ENCODE data around the gene RALA.
"Not testable (repeated sequence)": the region's sequence is repeated elsewhere in the genome, so short reads cannot be mapped to it uniquely, and the experiment has no call there.

Gene RALA

GRCh38 chr7:39645482-39646407 is 22.4 kb downstream of the RALA start:
- no peak for DNase-seq (ENCODE audit: low spot score)

- DNase-seq (ENCODE audit: low spot score): no peak
Observed at GRCh38 chr7:39647816-39648215, 24.4 kb downstream of the RALA start.

GRCh38 chr7:39650676-39651075 is 27.3 kb downstream of the RALA start:
- DNase-seq (ENCODE audit: low spot score): no peak

- no peak for DNase-seq (ENCODE audit: low spot score)
Observed at GRCh38 chr7:39651265-39651664, 27.9 kb downstream of the RALA start.

GRCh38 chr7:39656415-39656814 is 33.0 kb downstream of the RALA start:
- DNase-seq (ENCODE audit: low spot score): no peak

GRCh38 chr7:39659356-39660013 is 36.1 kb downstream of the RALA start:
- DNase-seq (ENCODE audit: low spot score): no peak

- no peak for DNase-seq (ENCODE audit: low spot score)
Observed at GRCh38 chr7:39661960-39662359, 38.6 kb downstream of the RALA start.

GRCh38 chr7:39663263-39663662 is 39.9 kb downstream of the RALA start:
- no peak for DNase-seq (ENCODE audit: low spot score)

GRCh38 chr7:39664057-39664456 is 40.7 kb downstream of the RALA start:
- no peak for DNase-seq (ENCODE audit: low spot score)

GRCh38 chr7:39664585-39664984 is 41.2 kb downstream of the RALA start:
- no peak for DNase-seq (ENCODE audit: low spot score)

- DNase-seq (ENCODE audit: low spot score): no peak
Observed at GRCh38 chr7:39666562-39666961, 43.2 kb downstream of the RALA start.

GRCh38 chr7:39667341-39667923 is 44.1 kb downstream of the RALA start:
- DNase-seq (ENCODE audit: low spot score): no peak

GRCh38 chr7:39668280-39668679 is 44.9 kb downstream of the RALA start:
- not testable (repeated sequence) for DNase-seq (ENCODE audit: low spot score)

GRCh38 chr7:39670052-39670451 is 46.7 kb downstream of the RALA start:
- DNase-seq (ENCODE audit: low spot score): no peak

- DNase-seq (ENCODE audit: low spot score): no peak
Observed at GRCh38 chr7:39670934-39671333, 47.6 kb downstream of the RALA start.

GRCh38 chr7:39672176-39672575 is 48.8 kb downstream of the RALA start:
- DNase-seq (ENCODE audit: low spot score): no peak

- no peak for DNase-seq (ENCODE audit: low spot score)
Observed at GRCh38 chr7:39673868-39674267, 50.5 kb downstream of the RALA start.

GRCh38 chr7:39674406-39674805 is 51.0 kb downstream of the RALA start:
- DNase-seq (ENCODE audit: low spot score): no peak

- DNase-seq (ENCODE audit: low spot score): no peak
Observed at GRCh38 chr7:39676346-39676745, 53.0 kb downstream of the RALA start.

GRCh38 chr7:39678930-39679709 is 55.7 kb downstream of the RALA start:
- no peak for DNase-seq (ENCODE audit: low spot score)

GRCh38 chr7:39679874-39680273 is 56.5 kb downstream of the RALA start:
- not testable (repeated sequence) for DNase-seq (ENCODE audit: low spot score)

- DNase-seq (ENCODE audit: low spot score): no peak
Observed at GRCh38 chr7:39681887-39682441, 58.6 kb downstream of the RALA start.
